Endodermal cell (in vitro differentiated cells): ENCODE results near the gene SLC39A1. TPM values are rescaled to one million over a fixed set of nuclear protein-coding genes. Genes with fewer than 3 reads are reported as not detected.

Source experiments
- DNase-seq: peaks from one replicate; pipeline ENCODE4 v3.0.0-alpha.2; 2017
- H3K27ac ChIP-seq: 2 replicates; pipeline ENCODE4 v1.5.1; 2013; ENCODE audit warnings: mild to moderate bottlenecking, low read depth, low read length, moderate library complexity
- H3K27me3 ChIP-seq: 2 replicates; pipeline ENCODE4 v1.6.1; 2013; ENCODE audit warnings: mild to moderate bottlenecking, low read length, moderate library complexity; ENCODE audit not compliant: insufficient read depth, control insufficient read depth, poor library complexity, severe bottlenecking
- H3K36me3 ChIP-seq: 2 replicates; pipeline ENCODE4 v1.7.0; 2013; ENCODE audit warnings: mild to moderate bottlenecking, low read length, moderate library complexity; ENCODE audit not compliant: control insufficient read depth, insufficient read depth
- H3K4me1 ChIP-seq: one replicate; pipeline ENCODE4 v1.7.0; 2013; ENCODE audit warnings: low read length; ENCODE audit not compliant: control insufficient read depth, insufficient read depth
- H3K4me3 ChIP-seq: 2 replicates; pipeline ENCODE4 v1.5.1; 2013; ENCODE audit warnings: mild to moderate bottlenecking, low read length, moderate library complexity
- H3K9ac ChIP-seq: 2 replicates; pipeline ENCODE4 v1.6.1; 2013; ENCODE audit warnings: mild to moderate bottlenecking, low read length, moderate library complexity; ENCODE audit not compliant: poor library complexity, severe bottlenecking; ENCODE audit errors: extremely low read depth
- H3K9me3 ChIP-seq: 2 replicates; pipeline ENCODE4 v1.6.1; 2013; ENCODE audit warnings: mild to moderate bottlenecking, low read length, moderate library complexity; ENCODE audit not compliant: control insufficient read depth
- H3K27ac Mint-ChIP-seq: 2 replicates; pipeline ENCODE4 v1.8.0; 2020; ENCODE audit warnings: mixed read lengths
- H3K27me3 Mint-ChIP-seq: 2 replicates; pipeline ENCODE4 v1.8.0; 2021; ENCODE audit warnings: mild to moderate bottlenecking, mixed read lengths; ENCODE audit not compliant: insufficient read depth
- H3K36me3 Mint-ChIP-seq: 2 replicates; pipeline ENCODE4 v1.8.0; 2020; ENCODE audit warnings: low read depth, mixed read lengths
- H3K4me1 Mint-ChIP-seq: 2 replicates; pipeline ENCODE4 v1.8.0; 2020; ENCODE audit warnings: mixed read lengths
- H3K4me3 Mint-ChIP-seq: 2 replicates; pipeline ENCODE4 v1.8.0; 2020; ENCODE audit warnings: mild to moderate bottlenecking, moderate library complexity, mixed read lengths
- H3K9me3 Mint-ChIP-seq: 2 replicates; pipeline ENCODE4 v1.8.0; 2020; ENCODE audit warnings: mild to moderate bottlenecking, mixed read lengths
- CTCF ChIP-seq: fragments of 200-600 bp; sonication (generic); conservative IDR thresholded peaks from 2 replicates; pipeline ENCODE4 v1.5.0; 2021; ENCODE audit warnings: antibody characterized with exemption, mild to moderate bottlenecking
- WGBS, 2 experiments: methylation state at CpG; one replicate each; pipeline versions ENCODE4 v1.1.5 to v1.1.7; 2013; ENCODE audit warnings: missing lambda C conversion rate in 2 of 2, mixed read lengths in 1 of 2; ENCODE audit not compliant: insufficient coverage in 1 of 2, insufficient read length in 1 of 2; 5-methylcytosine and 5-hydroxymethylcytosine counted together
- total RNA-seq, 2 donors: library from RNA; stranded (reverse); fragmentation: NEBNext Ultra II Directional in 1 of 2; extraction: Animal tissue kit (Norgen Biotek cat#: 25700) in 1 of 2; gene quantifications; 2 replicates in 1 of 2; 3 replicates in 1 of 2; pipeline ENCODE4 v1.2.1, GENCODE V29; 2021

Gene SLC39A1
- total RNA-seq, 2 donors from 2014 or later, result 129 to 154 TPM

- Mint-ChIP-seq H3K27ac (no peak overlapping the region), H3K4me1 (peaks cover 4% of the 10 kb centered on the region), H3K36me3 (peaks cover 40% of the 10 kb centered on the region), H3K9me3 (no peaks in the 10 kb centered on the region), H3K4me3 (peak overlapping the region; percentile 78), H3K27me3 (no peaks in the 10 kb centered on the region)
- no peak for DNase-seq
- Histone ChIP-seq H3K4me3 (peak overlapping the region; percentile 92), H3K27ac (no peak overlapping the region), H3K9ac (no peak overlapping the region), H3K36me3 (peaks cover 36% of the 10 kb centered on the region), H3K27me3 (no peaks in the 10 kb centered on the region), H3K9me3 (no peaks in the 10 kb centered on the region), H3K4me1 (no peaks in the 10 kb centered on the region)
- TF ChIP-seq CTCF, result no peak
- 94% methylated on average over 8 to 15 of the region's 15 CpGs for WGBS, 2 experiments
Measured at GRCh38 chr1:153944005-153944826, 19.1 kb downstream of the SLC39A1 start.

DNA sequence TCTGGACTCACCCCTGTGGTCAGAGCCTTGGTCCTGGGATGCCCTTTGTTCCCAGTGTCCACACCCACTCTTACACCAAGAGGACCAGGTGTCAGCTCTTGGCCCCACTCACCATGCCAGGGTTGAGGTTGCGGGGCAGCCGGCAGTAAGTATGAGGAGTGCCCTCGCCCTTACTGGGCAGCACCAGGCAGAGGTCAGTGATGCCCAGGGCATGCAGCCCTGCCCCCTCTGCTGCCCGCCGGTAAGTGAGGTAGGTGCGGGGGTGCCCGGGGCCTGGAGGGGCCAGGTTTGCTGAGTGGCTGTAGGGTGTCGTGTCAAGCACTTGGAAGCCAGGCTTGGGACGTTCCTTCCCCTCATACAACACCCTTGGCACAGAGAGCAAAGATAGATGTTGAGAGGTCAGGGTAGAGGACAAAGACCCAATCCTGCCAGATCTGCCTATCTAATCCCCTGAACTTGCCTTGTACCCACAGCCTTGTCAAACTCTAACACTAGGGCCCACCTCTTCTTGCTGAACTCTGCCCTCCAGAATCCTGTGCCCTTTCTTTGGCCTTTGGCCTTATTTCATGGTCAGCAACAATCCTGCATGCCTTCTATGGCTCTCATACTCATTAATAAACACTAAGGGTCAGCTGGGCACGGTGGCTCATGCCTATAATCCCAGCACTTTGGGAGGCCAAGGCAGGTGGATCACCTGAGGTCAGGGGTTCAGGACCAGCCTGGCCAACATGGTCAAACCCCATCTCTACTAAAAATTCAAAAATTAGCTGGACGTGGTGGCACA lies 20.4 kb downstream of the SLC39A1 start:
- H3K4me1 Mint-ChIP-seq, result peaks cover 4% of the 10 kb centered on the region
- H3K27ac ChIP-seq, result no peak overlapping the region
- no peak overlapping the region for H3K4me3 Mint-ChIP-seq
- no peaks in the 10 kb centered on the region for H3K27me3 Mint-ChIP-seq
- no peaks in the 10 kb centered on the region for H3K4me1 ChIP-seq
- WGBS, 2 experiments, result 94 to 97% methylated on average over 6 to 11 of the region's 11 CpGs
- H3K9me3 ChIP-seq, result no peaks in the 10 kb centered on the region
- no peak overlapping the region for H3K4me3 ChIP-seq
- TF ChIP-seq CTCF, result no peak
- H3K36me3 ChIP-seq, result peaks cover 30% of the 10 kb centered on the region
- no peaks in the 10 kb centered on the region for H3K27me3 ChIP-seq
- H3K9ac ChIP-seq, result no peak overlapping the region
- DNase-seq, result no peak
- H3K9me3 Mint-ChIP-seq, result no peaks in the 10 kb centered on the region
- H3K36me3 Mint-ChIP-seq, result peaks cover 41% of the 10 kb centered on the region
- no peak overlapping the region for H3K27ac Mint-ChIP-seq

DNA sequence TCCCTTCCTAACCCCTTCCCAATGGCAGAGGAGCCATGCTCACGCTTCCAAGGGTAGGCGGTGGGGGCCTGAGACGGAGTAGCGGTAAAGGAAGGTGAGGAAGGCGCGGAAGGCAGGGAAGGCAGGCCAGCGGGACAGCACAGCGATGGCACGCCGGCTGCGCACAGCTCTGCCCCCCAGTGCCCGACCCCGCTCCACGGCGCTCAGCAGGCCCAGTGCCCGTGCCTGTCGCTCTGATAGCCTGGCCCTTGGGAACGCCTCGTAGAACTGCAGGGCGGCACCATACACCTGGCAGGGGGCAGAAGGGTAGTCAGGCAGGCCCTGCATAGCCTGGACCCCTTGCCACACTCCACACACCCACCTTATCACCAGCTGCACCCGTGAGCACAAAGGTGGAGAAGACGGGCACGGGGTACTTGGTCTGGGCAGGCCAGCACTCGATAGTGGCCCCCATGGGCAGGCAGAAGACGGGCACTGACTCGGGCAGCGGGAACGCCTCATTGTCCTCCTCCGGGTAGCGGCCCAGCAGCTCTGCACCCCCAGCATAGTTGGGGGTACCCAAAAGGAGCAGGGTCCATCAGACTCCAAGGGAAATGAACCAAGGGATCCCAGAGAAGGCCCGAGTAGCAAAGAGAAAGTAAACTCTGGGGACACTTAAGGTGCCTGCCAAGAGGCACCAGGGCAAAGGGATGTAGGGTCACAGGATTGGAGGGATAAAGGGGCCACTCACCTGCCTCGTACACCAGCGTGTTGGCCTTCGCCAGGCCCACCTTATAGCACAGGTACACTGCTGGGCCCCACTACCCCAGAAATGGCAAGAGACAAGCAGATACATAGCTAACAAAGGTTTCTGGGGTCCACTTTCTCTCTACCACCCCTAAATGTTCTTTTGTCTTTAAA lies 21.3 kb downstream of the SLC39A1 start:
- no peak for DNase-seq
- no peak for TF ChIP-seq CTCF
- Histone ChIP-seq H3K27me3 (no peaks in the 10 kb centered on the region), H3K36me3 (peaks cover 35% of the 10 kb centered on the region), H3K9me3 (no peaks in the 10 kb centered on the region), H3K9ac (no peak overlapping the region), H3K27ac (no peak overlapping the region), H3K4me3 (no peak overlapping the region), H3K4me1 (no peaks in the 10 kb centered on the region)
- no peaks in the 10 kb centered on the region for H3K9me3 Mint-ChIP-seq
- H3K36me3 Mint-ChIP-seq, result peaks cover 47% of the 10 kb centered on the region
- peak overlapping the region; percentile 64 for H3K27ac Mint-ChIP-seq
- 94% methylated on average over 23 to 34 of the region's 34 CpGs for WGBS, 2 experiments
- peaks cover 4% of the 10 kb centered on the region for H3K4me1 Mint-ChIP-seq
- H3K27me3 Mint-ChIP-seq, result no peaks in the 10 kb centered on the region
- H3K4me3 Mint-ChIP-seq, result no peak overlapping the region
